HG02852 (cell line): ENCODE results near the gene KIAA1210.

Source experiments
- ATAC-seq: cut with Tn5 transposase; IDR thresholded peaks from one replicate; pipeline ENCODE4 v1.9.1; 2021; ENCODE audit warnings: mild to moderate bottlenecking, moderate library complexity; ENCODE audit not compliant: unreplicated experiment

KIAA1210 gene

GRCh38 chrX:119093991-119094735 lies 33.4 kb downstream of the KIAA1210 start:
- no peak for ATAC-seq

GRCh38 chrX:119090627-119091026 lies 37.0 kb downstream of the KIAA1210 start:
- ATAC-seq = no peak

- no peak for ATAC-seq
Measured at GRCh38 chrX:119089619-119090018, 38.0 kb downstream of the KIAA1210 start.

GRCh38 chrX:119087121-119087520 lies 40.5 kb downstream of the KIAA1210 start:
- ATAC-seq = no peak

- no peak for ATAC-seq
Measured at GRCh38 chrX:119084766-119085165, 42.8 kb downstream of the KIAA1210 start.

- no peak for ATAC-seq
Measured at GRCh38 chrX:119082278-119082677, 45.3 kb downstream of the KIAA1210 start.

- no peak for ATAC-seq
Measured at GRCh38 chrX:119075270-119076025, 52.2 kb downstream of the KIAA1210 start.

- ATAC-seq = no peak
Measured at GRCh38 chrX:119073911-119074310, 53.7 kb downstream of the KIAA1210 start.

- no peak for ATAC-seq
Measured at GRCh38 chrX:119073200-119073905, 54.3 kb downstream of the KIAA1210 start.

GRCh38 chrX:119072744-119073143 lies 54.9 kb downstream of the KIAA1210 start, which contains the start of gene CT47C1:
TSS of gene CT47C1 (plus strand) at chrX:119072993. CDS start at chrX:119073226, 233 bp downstream.
- ATAC-seq = no peak

- peak; percentile 83 for ATAC-seq
Measured at GRCh38 chrX:119071381-119071780, 56.2 kb downstream of the KIAA1210 start.

- no peak for ATAC-seq
Measured at GRCh38 chrX:119069762-119070161, 57.9 kb downstream of the KIAA1210 start.

- no peak for ATAC-seq
Measured at GRCh38 chrX:119069128-119069527, 58.5 kb downstream of the KIAA1210 start.

- no peak for ATAC-seq
Measured at GRCh38 chrX:119067023-119067739, 60.4 kb downstream of the KIAA1210 start.

- ATAC-seq = no peak
Measured at GRCh38 chrX:119063428-119063827, 64.2 kb downstream of the KIAA1210 start.

- no peak for ATAC-seq
Measured at GRCh38 chrX:119062750-119063374, 64.8 kb downstream of the KIAA1210 start.

- no peak for ATAC-seq
Measured at GRCh38 chrX:119055687-119056086, 71.9 kb downstream of the KIAA1210 start.

- ATAC-seq = no peak
Measured at GRCh38 chrX:119045884-119046283, 81.7 kb downstream of the KIAA1210 start.

GRCh38 chrX:119042996-119043395 lies 84.6 kb downstream of the KIAA1210 start:
- ATAC-seq = no peak

GRCh38 chrX:119042040-119042439 lies 85.6 kb downstream of the KIAA1210 start:
- ATAC-seq = no peak
